Thymus (tissue), 11 donors: Measurements from ENCODE around the gene GREM2. TPM values are rescaled to one million over a fixed set of nuclear protein-coding genes. Genes with fewer than 3 reads are reported as not detected.

ENCODE experiments used
- DNase-seq, 9 donors: peaks; one replicate each; pipeline ENCODE4 v3.0.0-alpha.2; 2013; ENCODE audit warnings: low spot score in 9 of 9, low read depth in 6 of 9, missing footprints in 1 of 9
- H3K27ac ChIP-seq, 2 donors: one replicate each; pipeline ENCODE4 v1.5.1; 2013; ENCODE audit warnings: control low read depth in 1 of 2, low read depth in 1 of 2, low read length in 1 of 2, mild to moderate bottlenecking in 1 of 2, moderate library complexity in 1 of 2
- H3K27me3 ChIP-seq, 2 donors: one replicate each; pipeline ENCODE4 v1.5.1; 2013; ENCODE audit warnings: low read length in 1 of 2; ENCODE audit not compliant: control insufficient read depth in 2 of 2, insufficient read depth in 1 of 2
- H3K36me3 ChIP-seq, 2 donors: one replicate each; pipeline ENCODE4 v1.5.1; 2013; ENCODE audit warnings: low read length in 1 of 2, mild to moderate bottlenecking in 1 of 2, moderate library complexity in 1 of 2; ENCODE audit not compliant: control insufficient read depth in 2 of 2, insufficient read depth in 2 of 2
- H3K4me1 ChIP-seq, 2 donors: one replicate each; pipeline ENCODE4 v1.5.1; 2013; ENCODE audit warnings: low read length in 2 of 2; ENCODE audit not compliant: control insufficient read depth in 2 of 2, insufficient read depth in 2 of 2
- H3K4me3 ChIP-seq, 2 donors: one replicate each; pipeline ENCODE4 v1.5.1; 2013; ENCODE audit warnings: low read length in 2 of 2, control low read depth in 1 of 2, mild to moderate bottlenecking in 1 of 2
- H3K9me3 ChIP-seq, 2 donors: one replicate each; pipeline ENCODE4 v1.5.1; 2013; ENCODE audit warnings: low read length in 1 of 2, mild to moderate bottlenecking in 1 of 2; ENCODE audit not compliant: control insufficient read depth in 2 of 2, insufficient read depth in 1 of 2
- WGBS: extraction: QIAGEN DNeasy Blood & Tissue Kit; methylation state at CpG from one replicate; pipeline ENCODE4 v1.1.7; 2013; 5-methylcytosine and 5-hydroxymethylcytosine counted together
- polyA plus RNA-seq: library from polyadenylated mRNA; stranded (reverse); fragments of 200-250 nt; gene quantifications from one replicate; pipeline ENCODE4 v1.2.3, GENCODE V29; 2013
- total RNA-seq: library from RNA; stranded (reverse); fragments of 120-200 nt; gene quantifications from one replicate; pipeline ENCODE4 v1.2.4, GENCODE V29; 2013
- donor health status: healthy.

The GREM2 gene
- total and polyA plus RNA-seq, 2 donors: 0.09 TPM; not detected in 1

GRCh38 chr1:240644732-240645131 is 32.8 kb upstream of the GREM2 start:
- Histone ChIP-seq H3K36me3 (no peaks in the 10 kb centered on the region), H3K4me1 (no peaks in the 10 kb centered on the region), H3K27ac (no peak overlapping the region), H3K4me3 (no peak overlapping the region), H3K27me3 (no peaks in the 10 kb centered on the region), H3K9me3 (no peaks in the 10 kb centered on the region)
- no peak for DNase-seq
- WGBS: 73% methylated on average over 6 of the region's 6 CpGs

GRCh38 chr1:240635466-240636256 is 23.7 kb upstream of the GREM2 start:
- Histone ChIP-seq H3K4me1 (no peaks in the 10 kb centered on the region), H3K27ac (no peak overlapping the region), H3K27me3 (no peaks in the 10 kb centered on the region), H3K4me3 (no peak overlapping the region), H3K36me3 (no peaks in the 10 kb centered on the region), H3K9me3 (no peaks in the 10 kb centered on the region)
- DNase-seq: no peak
- 96% methylated on average over 16 of the region's 16 CpGs for WGBS

- Histone ChIP-seq H3K36me3 (no peaks in the 10 kb centered on the region), H3K9me3 (no peaks in the 10 kb centered on the region), H3K4me1 (no peaks in the 10 kb centered on the region), H3K4me3 (no peak overlapping the region), H3K27ac (no peak overlapping the region), H3K27me3 (no peaks in the 10 kb centered on the region)
- no peak for DNase-seq
- WGBS: 78% methylated on average over 5 of the region's 5 CpGs
Observed at GRCh38 chr1:240630409-240630808, 18.5 kb upstream of the GREM2 start.

GRCh38 chr1:240621249-240621648 is 9.3 kb upstream of the GREM2 start:
- whole genome bisulfite sequencing: 98% methylated on average over 2 of the region's 2 CpGs
- Histone ChIP-seq H3K4me3 (no peak overlapping the region), H3K9me3 (no peaks in the 10 kb centered on the region), H3K27ac (no peak overlapping the region), H3K27me3 (no peaks in the 10 kb centered on the region), H3K4me1 (no peaks in the 10 kb centered on the region), H3K36me3 (no peaks in the 10 kb centered on the region)
- no peak for DNase-seq

GRCh38 chr1:240619906-240620621 is 8.1 kb upstream of the GREM2 start:
- Histone ChIP-seq H3K9me3 (no peaks in the 10 kb centered on the region), H3K4me1 (no peaks in the 10 kb centered on the region), H3K27ac (no peak overlapping the region), H3K27me3 (no peaks in the 10 kb centered on the region), H3K36me3 (no peaks in the 10 kb centered on the region), H3K4me3 (no peak overlapping the region)
- 76% methylated on average over 19 of the region's 19 CpGs for WGBS
- no peak for DNase-seq

- Histone ChIP-seq H3K27me3 (no peaks in the 10 kb centered on the region), H3K27ac (no peak overlapping the region), H3K9me3 (no peaks in the 10 kb centered on the region), H3K4me1 (no peaks in the 10 kb centered on the region), H3K36me3 (no peaks in the 10 kb centered on the region), H3K4me3 (no peak overlapping the region)
- WGBS: 83% methylated on average over 5 of the region's 5 CpGs
- DNase-seq: no peak
Observed at GRCh38 chr1:240619357-240619756, 7.4 kb upstream of the GREM2 start.

- no peak for DNase-seq
- Histone ChIP-seq H3K9me3 (no peaks in the 10 kb centered on the region), H3K4me1 (no peaks in the 10 kb centered on the region), H3K27me3 (no peaks in the 10 kb centered on the region), H3K36me3 (no peaks in the 10 kb centered on the region), H3K4me3 (no peak overlapping the region), H3K27ac (no peak overlapping the region)
- WGBS: 4% methylated on average over 4 of the region's 4 CpGs
Observed at GRCh38 chr1:240618946-240619345, 7.0 kb upstream of the GREM2 start.

- 98% methylated on average over 4 of the region's 4 CpGs for WGBS
- H3K4me1 ChIP-seq: peaks cover 0 to 3% of the 10 kb centered on the region in 2 donors
Observed at GRCh38 chr1:240616018-240616417, 4.1 kb upstream of the GREM2 start.

GRCh38 chr1:240613356-240614142 is 1.6 kb upstream of the GREM2 start:
- Histone ChIP-seq H3K9me3 (no peaks in the 10 kb centered on the region), H3K27me3 (peaks cover 5 to 26% of the 10 kb centered on the region in 2 donors), H3K4me1 (peaks cover 0 to 3% of the 10 kb centered on the region in 2 donors), H3K4me3 (no peak overlapping the region), H3K27ac (no peak overlapping the region), H3K36me3 (no peaks in the 10 kb centered on the region)
- DNase-seq: no peak
- 25% methylated on average over 5 of the region's 5 CpGs for WGBS

More at GRCh38 chr1:240616018-240616417, 4.1 kb upstream of the GREM2 start:
- Histone ChIP-seq H3K27ac (no peak overlapping the region), H3K36me3 (no peaks in the 10 kb centered on the region), H3K27me3 (peaks cover 5 to 19% of the 10 kb centered on the region in 2 donors), H3K9me3 (no peaks in the 10 kb centered on the region), H3K4me3 (no peak overlapping the region)
- DNase-seq: no peak
